ENCODE results near the gene ITPRID2.

ITPRID2 gene

GRCh38 chr2:181861379-181861778 lies 30.2 kb upstream of the ITPRID2 start:
- TF ChIP-seq, protein P1, sequence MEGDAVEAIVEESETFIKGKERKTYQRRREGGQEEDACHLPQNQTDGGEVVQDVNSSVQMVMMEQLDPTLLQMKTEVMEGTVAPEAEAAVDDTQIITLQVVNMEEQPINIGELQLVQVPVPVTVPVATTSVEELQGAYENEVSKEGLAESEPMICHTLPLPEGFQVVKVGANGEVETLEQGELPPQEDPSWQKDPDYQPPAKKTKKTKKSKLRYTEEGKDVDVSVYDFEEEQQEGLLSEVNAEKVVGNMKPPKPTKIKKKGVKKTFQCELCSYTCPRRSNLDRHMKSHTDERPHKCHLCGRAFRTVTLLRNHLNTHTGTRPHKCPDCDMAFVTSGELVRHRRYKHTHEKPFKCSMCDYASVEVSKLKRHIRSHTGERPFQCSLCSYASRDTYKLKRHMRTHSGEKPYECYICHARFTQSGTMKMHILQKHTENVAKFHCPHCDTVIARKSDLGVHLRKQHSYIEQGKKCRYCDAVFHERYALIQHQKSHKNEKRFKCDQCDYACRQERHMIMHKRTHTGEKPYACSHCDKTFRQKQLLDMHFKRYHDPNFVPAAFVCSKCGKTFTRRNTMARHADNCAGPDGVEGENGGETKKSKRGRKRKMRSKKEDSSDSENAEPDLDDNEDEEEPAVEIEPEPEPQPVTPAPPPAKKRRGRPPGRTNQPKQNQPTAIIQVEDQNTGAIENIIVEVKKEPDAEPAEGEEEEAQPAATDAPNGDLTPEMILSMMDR (conservative IDR thresholded peaks at IDR 0.05): no peak
- no peak overlapping the region for H3K27ac ChIP-seq

DNA sequence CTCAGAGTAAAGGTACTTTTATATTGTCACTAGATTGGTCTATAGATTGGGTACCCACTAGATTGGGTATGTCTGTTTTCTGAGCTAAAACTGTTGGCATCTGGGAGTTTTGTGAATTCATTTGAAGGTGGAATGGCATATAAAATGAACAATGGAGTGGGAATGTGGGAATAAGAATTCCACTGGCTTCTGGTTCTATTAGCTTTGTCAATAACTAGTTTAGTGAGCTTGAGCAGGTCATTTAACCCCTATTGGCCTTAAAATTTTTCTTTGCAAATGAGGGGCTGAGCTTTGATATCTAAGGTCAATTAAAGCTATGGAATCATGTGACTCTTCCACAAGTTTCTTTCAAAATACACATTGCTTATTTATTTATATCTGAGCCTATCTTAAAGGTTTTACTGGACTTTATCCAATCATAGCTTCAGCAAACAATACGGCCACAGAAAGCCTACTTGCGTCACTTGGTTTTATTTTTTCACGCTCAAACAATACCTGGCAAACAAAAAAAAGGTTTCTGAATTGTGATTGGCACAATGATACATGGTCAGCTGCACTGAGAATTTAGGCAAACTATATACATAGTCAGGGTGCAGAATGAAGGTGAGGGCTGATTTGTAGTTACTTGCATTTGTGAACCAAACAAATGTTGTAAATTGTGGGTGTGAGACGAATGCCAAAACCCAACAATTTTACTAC lies 28.8 kb upstream of the ITPRID2 start:
- TF ChIP-seq, protein P1 (conservative IDR thresholded peaks at IDR 0.05): no peak
- H3K27ac ChIP-seq: no peak overlapping the region

DNA sequence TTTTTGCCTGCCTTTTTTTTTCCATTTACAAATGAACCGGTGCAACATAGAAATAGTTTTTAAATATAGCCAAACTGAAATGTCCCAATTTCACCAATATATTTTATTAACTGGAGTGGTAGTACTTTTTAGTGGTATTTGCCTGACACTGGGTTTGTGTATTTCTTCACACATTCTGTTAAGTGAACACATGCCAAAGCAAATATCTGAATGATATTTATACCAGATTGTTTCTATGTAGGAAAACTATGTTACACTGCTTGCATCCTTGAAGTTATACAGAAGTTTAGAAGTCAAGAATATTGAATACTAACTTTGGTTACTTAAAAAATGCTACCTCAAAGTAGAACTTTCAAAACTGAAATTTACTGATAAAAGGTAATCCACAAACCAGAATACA lies 19.4 kb upstream of the ITPRID2 start:
- H3K27ac ChIP-seq: no peak overlapping the region
- TF ChIP-seq, protein P1 (conservative IDR thresholded peaks at IDR 0.05): no peak

DNA sequence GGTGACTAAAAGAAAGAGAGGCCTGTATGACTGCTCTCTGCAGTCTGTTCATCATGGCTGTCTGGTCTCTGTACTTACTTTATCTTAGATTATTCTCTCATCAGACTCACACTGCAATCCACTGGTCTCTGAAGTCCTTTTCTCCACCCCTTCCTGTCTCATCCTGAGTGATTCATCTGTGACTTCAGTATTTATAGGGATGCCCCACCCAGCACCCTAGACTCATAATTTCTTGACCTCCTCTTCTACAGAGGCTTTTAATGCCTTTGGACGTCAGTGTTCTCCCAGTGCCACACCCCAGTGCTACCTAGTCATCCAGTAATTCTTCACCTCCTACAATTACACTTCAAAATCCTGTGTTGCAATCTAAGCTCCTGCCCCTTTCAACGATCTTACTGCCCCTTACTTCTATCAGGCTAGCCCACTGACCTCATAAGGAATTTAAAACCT lies 14.9 kb upstream of the ITPRID2 start:
- H3K27ac ChIP-seq: no peak overlapping the region
- TF ChIP-seq, protein P1 (conservative IDR thresholded peaks at IDR 0.05): no peak

DNA sequence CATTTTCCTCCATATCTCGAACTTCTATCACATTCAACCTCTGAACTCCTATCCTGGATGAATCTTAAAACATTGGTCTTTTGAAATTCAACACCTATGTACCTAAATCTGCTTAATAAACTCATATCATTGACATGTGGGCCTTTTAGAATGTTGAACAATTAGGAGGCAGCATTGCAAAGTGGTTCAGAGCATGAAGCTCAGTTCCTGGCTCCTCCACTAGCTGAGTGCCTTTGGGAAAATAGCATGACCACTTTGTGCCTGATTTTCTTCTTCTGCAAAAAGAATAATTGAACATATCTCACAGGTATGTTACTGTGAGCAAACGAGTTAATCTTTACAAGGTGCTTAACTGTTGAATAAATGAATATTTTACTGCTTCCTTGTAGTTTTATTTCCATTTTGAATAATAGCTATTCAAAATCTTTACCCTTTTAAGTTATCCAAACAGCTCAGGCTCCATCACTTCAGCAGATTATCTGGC lies 14.3 kb upstream of the ITPRID2 start:
- TF ChIP-seq, protein P1 (conservative IDR thresholded peaks at IDR 0.05): no peak; the same call in 1 of the 2 replicates
- no peak overlapping the region for H3K27ac ChIP-seq

- no peak overlapping the region for H3K27ac ChIP-seq
These were observed 13.1 kb upstream of the ITPRID2 start for GRCh38 chr2:181878448-181878847.

DNA sequence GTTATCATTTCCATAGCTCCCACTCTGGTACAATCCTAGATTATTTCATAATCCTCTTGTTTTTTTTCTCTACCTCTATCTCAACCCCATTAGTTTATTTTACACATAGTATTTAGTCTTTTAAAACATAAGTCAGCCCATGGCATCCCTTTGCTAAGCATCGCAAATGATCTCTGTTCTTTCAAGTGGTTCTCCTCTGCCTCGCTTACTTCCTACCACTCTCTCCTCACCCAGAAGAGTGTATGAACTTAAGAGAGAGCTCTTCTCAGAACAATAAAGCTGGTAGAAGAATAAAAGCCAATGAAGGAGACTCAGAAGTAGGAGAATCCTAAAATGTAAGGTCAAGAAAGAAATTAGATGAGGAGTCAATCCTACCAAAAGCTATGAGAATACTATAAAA lies 12.2 kb upstream of the ITPRID2 start:
- no peak overlapping the region for H3K27ac ChIP-seq
- TF ChIP-seq, protein P1 (conservative IDR thresholded peaks at IDR 0.05): no peak

More at GRCh38 chr2:181878448-181878847, 13.1 kb upstream of the ITPRID2 start:
- TF ChIP-seq, protein P1 (conservative IDR thresholded peaks at IDR 0.05): no peak
